ENCODE measurements around the gene PPARA. TPM values are rescaled to one million over a fixed set of nuclear protein-coding genes. Genes with fewer than 3 reads are reported as not detected.

The PPARA gene
- total and polyA plus RNA-seq, 12 donors: 15.5 to 89.5 (median 79.9) TPM

DNA sequence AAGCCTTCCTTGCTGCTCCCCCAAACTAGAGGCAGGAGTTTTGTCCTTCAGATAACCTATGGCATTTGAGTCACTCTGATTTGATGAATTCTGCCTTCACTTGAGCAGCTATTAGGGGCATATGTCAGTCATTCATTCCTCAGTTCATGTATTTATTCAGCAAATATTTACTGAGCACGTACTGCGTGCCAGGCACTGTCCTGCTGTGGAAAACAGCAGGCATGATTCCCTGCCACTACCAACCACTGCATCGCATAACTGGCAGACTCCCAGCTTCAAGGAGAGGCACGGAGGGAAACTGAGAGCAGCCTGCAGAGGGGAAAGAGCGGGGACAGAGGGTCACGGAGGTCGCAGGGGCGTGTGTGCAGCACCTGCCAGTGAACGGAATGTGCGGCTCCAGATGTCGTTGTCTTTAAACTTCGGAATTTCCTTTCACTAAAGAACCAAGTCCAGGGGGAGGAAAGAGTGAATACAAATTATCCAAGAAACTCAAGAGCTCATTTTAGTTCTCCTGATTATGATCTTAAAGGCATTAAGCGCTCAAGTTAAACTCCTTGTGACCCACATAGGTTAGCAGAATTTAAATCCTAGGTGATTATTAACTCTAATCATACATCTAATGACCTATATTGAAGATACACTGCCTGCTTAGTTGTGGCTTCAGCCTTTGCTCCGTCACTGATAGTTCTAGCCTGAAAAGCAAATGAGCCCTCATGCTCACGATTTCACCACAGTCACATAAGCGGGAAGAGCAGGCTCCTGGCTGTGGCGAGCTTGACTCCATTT is 12.6 kb downstream of the PPARA start:
- H3K36me3 ChIP-seq: peaks cover 0 to 39% (median 7%) of the 10 kb centered on the region in 9 donors
- no peaks in the 10 kb centered on the region for H3K9me3 ChIP-seq
- no peaks in the 10 kb centered on the region for H3K27me3 ChIP-seq
- WGBS, 2 donors: 66 to 70% methylated on average over 17 of the region's 17 CpGs
- peak overlapping the region in 4 of 10 donors; percentile 29 to 39 (median 31) for H3K27ac ChIP-seq
- DNase-seq (no peak), ATAC-seq (peak in 4 of 8 donors; percentile 11 to 24 (median 12))
- no peak overlapping the region for H3K4me3 ChIP-seq
- intact Hi-C loops (cut with DNase I): no loop called here
- H3K4me1 ChIP-seq: peaks cover 0 to 19% (median 0%) of the 10 kb centered on the region in 9 donors
- TF ChIP-seq, protein P1, sequence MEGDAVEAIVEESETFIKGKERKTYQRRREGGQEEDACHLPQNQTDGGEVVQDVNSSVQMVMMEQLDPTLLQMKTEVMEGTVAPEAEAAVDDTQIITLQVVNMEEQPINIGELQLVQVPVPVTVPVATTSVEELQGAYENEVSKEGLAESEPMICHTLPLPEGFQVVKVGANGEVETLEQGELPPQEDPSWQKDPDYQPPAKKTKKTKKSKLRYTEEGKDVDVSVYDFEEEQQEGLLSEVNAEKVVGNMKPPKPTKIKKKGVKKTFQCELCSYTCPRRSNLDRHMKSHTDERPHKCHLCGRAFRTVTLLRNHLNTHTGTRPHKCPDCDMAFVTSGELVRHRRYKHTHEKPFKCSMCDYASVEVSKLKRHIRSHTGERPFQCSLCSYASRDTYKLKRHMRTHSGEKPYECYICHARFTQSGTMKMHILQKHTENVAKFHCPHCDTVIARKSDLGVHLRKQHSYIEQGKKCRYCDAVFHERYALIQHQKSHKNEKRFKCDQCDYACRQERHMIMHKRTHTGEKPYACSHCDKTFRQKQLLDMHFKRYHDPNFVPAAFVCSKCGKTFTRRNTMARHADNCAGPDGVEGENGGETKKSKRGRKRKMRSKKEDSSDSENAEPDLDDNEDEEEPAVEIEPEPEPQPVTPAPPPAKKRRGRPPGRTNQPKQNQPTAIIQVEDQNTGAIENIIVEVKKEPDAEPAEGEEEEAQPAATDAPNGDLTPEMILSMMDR (IDR thresholded peaks at IDR 0.05): no peak

DNA sequence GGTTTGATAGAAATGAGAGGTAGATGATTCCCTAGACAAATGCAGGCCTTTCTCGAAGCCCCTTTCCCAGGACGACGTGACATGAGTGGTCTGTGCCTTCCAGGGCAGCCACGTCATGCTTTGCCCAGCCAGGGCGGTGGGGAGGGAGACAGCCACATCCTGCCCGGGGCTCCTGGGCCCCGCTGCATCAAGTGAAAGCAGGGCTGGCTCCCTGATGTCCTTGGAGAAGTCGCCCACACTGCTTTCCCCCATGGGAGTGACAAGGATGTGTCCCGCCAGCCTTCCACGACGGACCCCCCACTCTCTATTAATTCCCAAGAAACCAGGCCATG is 13.2 kb downstream of the PPARA start:
- ATAC-seq: peak in 4 of 8 donors; percentile 42 to 67 (median 53)
- Histone ChIP-seq H3K36me3 (peaks cover 0 to 42% (median 7%) of the 10 kb centered on the region in 9 donors), H3K4me1 (peaks cover 0 to 15% (median 0%) of the 10 kb centered on the region in 9 donors), H3K27ac (peak overlapping the region in 4 of 10 donors; percentile 29 to 39 (median 31)), H3K27me3 (no peaks in the 10 kb centered on the region), H3K9me3 (no peaks in the 10 kb centered on the region), H3K4me3 (no peak overlapping the region)
- no peak for DNase-seq
- intact Hi-C loops (cut with DNase I): no loop called here
- WGBS, 2 donors: 58 to 69% methylated on average over 11 of the region's 11 CpGs
- TF ChIP-seq, protein P1 (IDR thresholded peaks at IDR 0.05): no peak

DNA sequence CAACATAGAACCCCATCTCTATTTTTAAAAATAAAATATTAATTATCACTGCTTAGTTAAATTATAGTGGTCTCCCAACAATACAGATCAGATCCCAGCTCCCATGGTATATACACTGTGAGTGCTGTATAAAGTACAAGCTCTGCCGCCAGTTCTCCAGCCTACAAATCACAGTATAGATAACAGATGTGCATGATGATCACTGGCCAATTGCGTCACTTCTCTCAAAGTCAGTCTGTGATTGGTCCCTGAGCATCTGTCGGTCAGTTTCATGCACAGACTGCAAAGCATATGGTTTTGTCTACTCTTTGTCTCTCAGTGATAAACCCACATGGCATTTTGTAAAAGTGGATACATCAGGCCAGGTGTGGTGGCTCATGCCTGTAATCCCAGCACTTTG is 15.7 kb downstream of the PPARA start:
- ATAC-seq: no peak
- TF ChIP-seq, protein P1 (IDR thresholded peaks at IDR 0.05): no peak
- WGBS, 2 donors: 93 to 96% methylated on average over 3 of the region's 3 CpGs

DNA sequence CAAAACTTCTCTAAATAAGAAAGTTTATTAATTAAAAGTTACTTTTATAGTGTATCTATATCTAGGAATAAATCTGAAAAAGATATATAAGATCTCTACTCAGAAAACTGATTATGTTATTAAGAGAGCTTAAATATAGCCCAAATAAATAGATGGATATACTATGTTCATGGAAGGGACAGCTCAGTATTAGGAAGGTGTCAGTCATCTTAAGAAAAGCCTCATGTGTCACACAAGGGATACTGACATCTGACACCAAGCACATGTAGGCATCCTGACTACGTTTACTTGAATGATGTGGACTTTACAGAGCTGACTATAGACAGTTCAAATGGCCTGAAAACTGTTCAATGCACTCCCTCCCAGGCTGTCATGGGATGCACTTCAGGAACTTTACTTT is 19.3 kb downstream of the PPARA start:
- no peak overlapping the region for H3K27ac ChIP-seq
- WGBS, 2 donors: 87 to 90% methylated on average over 1 of the region's 1 CpG
- TF ChIP-seq, protein P1 (IDR thresholded peaks at IDR 0.05): no peak
- H3K27me3 ChIP-seq: no peaks in the 10 kb centered on the region
- intact Hi-C loops (cut with DNase I): no loop called here
- no peak for ATAC-seq
- H3K36me3 ChIP-seq: peaks cover 0 to 7% (median 0%) of the 10 kb centered on the region in 9 donors
- H3K4me3 ChIP-seq: no peak overlapping the region
- peaks cover 16 to 34% (median 31%) of the 10 kb centered on the region in 9 donors for H3K4me1 ChIP-seq
- H3K9me3 ChIP-seq: peaks cover 0 to 10% (median 0%) of the 10 kb centered on the region in 11 donors
- DNase-seq: no peak

More for the DNA sequence above, 15.7 kb downstream of the PPARA start:
- no peak overlapping the region for H3K4me3 ChIP-seq
- no peak overlapping the region for H3K27ac ChIP-seq
- peaks cover 0 to 10% (median 0%) of the 10 kb centered on the region in 11 donors for H3K9me3 ChIP-seq
- H3K27me3 ChIP-seq: no peaks in the 10 kb centered on the region
- H3K4me1 ChIP-seq: peaks cover 1 to 17% (median 5%) of the 10 kb centered on the region in 9 donors
- intact Hi-C loops (cut with DNase I): no loop called here
- DNase-seq: no peak
- peaks cover 0 to 29% (median 0%) of the 10 kb centered on the region in 9 donors for H3K36me3 ChIP-seq

All from heart right ventricle (tissue), 16 donors.